GM10266 (cell line): ENCODE measurements around the gene GXYLT2.

Source experiments
- DNase-seq: peaks from one replicate; pipeline ENCODE4 v3.0.0; 2012; ENCODE audit errors: extremely low spot score
- CTCF ChIP-seq: IDR thresholded peaks from 2 replicates; pipeline ENCODE4 v1.5.1; 2012; ENCODE audit warnings: mild to moderate bottlenecking, low read depth; ENCODE audit not compliant: control insufficient read depth, insufficient read depth; ENCODE audit errors: missing control alignments

Gene GXYLT2

GRCh38 chr3:72904163-72904562 is 16.3 kb downstream of the GXYLT2 start:
- no peak for DNase-seq

DNA sequence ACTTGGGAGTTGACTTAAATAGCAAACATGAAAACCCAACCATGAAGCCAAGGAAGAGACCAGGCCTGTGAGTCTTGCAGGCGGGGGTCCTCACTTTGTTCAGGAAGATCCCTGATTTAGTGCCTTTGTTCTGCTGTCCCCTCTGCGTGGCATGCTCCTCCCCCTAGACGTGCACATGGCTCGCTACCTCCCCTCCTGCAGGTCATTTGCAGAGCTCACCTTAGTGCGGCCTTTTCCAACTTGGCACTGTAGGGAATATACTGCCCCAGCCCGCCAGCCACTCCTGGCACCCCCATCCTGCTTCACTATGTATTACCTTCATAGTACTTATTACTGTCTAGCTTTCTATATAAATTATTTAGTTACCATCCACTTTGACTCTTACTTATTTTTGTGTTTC is 18.3 kb downstream of the GXYLT2 start:
- no peak for DNase-seq
- no peak for TF ChIP-seq CTCF

More at GRCh38 chr3:72904163-72904562, 16.3 kb downstream of the GXYLT2 start:
- no peak for TF ChIP-seq CTCF

DNA sequence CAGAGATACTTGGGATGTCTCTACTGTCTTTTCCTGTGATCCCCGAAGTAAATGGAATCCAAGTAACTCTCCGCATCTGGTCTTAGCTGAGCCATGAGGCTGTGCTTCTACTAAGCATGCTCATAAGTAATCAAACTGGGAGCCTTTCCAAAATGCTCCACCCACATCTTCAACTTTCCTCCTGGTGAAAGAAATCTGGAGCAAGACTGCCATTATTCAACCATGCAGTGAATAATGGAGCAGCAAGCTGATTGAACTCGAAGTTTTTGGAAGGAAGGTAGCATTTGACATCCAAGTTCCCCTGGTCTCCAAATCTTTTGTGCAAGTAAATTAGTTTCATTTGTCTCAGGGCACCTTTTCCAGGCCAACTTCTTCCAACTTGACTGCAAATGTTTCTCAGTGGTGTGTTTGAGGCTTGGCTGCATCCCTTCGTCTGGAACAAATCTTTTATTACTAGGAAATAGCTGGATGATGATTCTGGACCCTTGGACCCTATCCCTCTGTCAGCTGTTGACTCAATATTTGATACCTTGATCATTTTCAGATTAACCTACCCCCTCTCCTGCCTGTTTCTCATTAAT is 19.4 kb downstream of the GXYLT2 start:
- TF ChIP-seq CTCF: no peak
- no peak for DNase-seq

- DNase-seq: no peak
- TF ChIP-seq CTCF: no peak
These were observed 20.1 kb downstream of the GXYLT2 start for GRCh38 chr3:72907731-72908620.

DNA sequence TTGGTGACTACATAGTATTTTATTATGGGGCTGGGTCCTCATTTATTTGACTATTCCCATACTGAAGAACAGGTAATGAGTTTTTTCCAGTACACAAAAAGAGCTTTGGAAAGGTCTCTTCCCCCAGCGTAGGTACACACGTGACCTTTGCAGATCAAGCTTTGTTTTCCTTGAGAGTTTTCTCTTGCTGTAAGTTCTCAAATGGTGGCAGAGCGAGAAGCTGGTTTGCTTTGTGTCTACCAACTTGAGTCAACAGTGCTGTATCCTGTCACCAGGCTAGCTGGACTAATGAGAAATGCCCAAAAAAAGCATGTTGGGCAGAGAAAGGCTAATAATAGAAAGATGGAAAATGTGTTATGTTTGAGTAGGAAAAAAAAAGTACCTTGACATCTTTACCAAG is 21.7 kb downstream of the GXYLT2 start:
- TF ChIP-seq CTCF: no peak
- no peak for DNase-seq

DNA sequence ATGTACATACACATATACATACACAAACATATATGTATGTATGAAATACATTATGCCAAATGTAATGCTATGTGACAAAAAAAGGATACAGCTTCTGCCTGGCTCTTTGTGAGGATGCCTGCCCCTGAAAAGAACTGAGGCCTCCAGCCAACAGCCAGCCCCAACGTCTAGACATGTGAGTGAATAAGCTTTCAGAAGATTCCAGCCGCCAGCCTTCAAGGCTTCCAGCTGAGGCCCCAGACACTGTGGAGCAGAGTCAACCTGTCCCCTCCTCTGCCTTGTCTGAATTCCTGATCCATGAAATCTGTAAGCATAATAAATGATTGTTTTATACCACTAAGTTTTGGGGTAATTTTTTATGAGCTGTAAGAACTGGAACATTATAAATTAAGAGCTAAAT is 24.7 kb downstream of the GXYLT2 start:
- TF ChIP-seq CTCF: no peak
- DNase-seq: no peak

DNA sequence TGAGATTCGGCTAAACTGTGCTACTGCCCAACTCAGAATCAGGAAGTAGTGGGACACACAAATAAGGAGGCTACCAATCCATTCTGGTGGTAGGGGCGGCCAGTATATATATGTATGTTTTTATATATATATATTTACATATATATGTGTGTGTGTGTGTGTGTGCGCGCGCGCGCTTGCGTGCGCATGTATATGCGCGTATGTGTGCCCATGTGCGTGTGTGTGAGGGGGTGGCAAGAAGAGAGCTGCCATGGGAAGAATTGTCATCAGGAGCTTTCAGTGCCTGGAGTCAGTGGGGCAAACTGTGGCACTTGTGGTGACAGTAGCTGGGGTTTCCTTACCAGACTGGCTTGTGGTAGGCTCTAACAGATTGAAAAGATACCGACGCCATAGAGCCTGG is 26.5 kb downstream of the GXYLT2 start:
- DNase-seq: no peak
- no peak for TF ChIP-seq CTCF
